Uterus (tissue), 2 donors: ENCODE measurements around the gene MLPH.

Source experiments
- POLR2A ChIP-seq, 2 donors: fragments of 450-650 bp; IDR thresholded peaks; one replicate each; pipeline ENCODE4 v1.6.1; 2016; ENCODE audit warnings: antibody characterized with exemption in 2 of 2, mild to moderate bottlenecking in 1 of 2, moderate library complexity in 1 of 2
- TF ChIP-seq, protein P1 (sequence below), 4 experiments: fragments of 200-600 bp in 2 of 4; fragments of 450-650 bp in 2 of 4; sonication (generic) in 2 of 4; IDR thresholded peaks; one replicate each; pipeline ENCODE4 v1.5.1; 2016 to 2019; ENCODE audit warnings: antibody characterized with exemption in 4 of 4, mild to moderate bottlenecking in 2 of 4, moderate library complexity in 1 of 4

DNA sequence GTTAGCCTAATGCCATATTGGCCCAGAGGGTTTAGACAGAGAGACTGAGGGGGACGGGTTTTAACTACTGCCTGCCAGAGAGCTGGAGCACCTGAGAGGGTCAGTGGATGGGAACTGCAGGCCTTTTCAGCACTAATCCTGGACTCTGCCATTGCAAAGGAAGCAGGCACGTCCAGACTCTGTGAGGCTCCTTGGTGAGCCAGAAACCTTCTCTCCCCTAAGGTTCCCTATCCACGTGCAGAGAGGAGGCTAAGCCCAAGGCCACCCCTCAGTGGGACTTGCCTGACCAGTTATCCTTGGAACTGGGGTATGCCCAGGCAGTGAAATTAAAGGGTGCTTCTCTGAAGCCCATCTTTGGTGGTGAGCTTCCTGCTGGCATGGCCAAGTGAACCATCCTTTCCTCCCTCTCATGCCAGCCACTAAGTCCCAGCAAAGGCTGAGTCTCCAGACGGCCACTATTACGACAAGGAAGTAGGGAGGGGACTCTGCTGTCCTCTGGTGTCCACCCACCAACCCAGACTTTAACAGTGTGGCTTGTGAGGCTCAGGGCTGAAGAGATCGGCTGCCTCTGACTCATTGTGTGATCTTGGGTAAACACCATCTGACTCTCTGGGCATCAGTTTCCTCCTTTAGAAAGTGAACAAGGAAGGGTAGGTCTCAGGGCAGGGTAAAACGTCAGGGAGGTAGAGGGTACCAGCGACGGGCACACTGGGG is 3.9 kb upstream of the MLPH start:
- TF ChIP-seq, protein P1, sequence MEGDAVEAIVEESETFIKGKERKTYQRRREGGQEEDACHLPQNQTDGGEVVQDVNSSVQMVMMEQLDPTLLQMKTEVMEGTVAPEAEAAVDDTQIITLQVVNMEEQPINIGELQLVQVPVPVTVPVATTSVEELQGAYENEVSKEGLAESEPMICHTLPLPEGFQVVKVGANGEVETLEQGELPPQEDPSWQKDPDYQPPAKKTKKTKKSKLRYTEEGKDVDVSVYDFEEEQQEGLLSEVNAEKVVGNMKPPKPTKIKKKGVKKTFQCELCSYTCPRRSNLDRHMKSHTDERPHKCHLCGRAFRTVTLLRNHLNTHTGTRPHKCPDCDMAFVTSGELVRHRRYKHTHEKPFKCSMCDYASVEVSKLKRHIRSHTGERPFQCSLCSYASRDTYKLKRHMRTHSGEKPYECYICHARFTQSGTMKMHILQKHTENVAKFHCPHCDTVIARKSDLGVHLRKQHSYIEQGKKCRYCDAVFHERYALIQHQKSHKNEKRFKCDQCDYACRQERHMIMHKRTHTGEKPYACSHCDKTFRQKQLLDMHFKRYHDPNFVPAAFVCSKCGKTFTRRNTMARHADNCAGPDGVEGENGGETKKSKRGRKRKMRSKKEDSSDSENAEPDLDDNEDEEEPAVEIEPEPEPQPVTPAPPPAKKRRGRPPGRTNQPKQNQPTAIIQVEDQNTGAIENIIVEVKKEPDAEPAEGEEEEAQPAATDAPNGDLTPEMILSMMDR (IDR thresholded peaks at IDR 0.05) = no peak
- TF ChIP-seq POLR2A (IDR thresholded peaks at IDR 0.05) = peak in 1 of 2 donors; percentile 14
